Esophagus (tissue), 2 donors: ENCODE data around the gene APBB2. TPM values are rescaled to one million over a fixed set of nuclear protein-coding genes. Genes with fewer than 3 reads are reported as not detected.

Experiments used
- H3K27ac ChIP-seq, 2 donors: one replicate each; pipeline ENCODE4 v1.5.1; 2013; ENCODE audit warnings: low read depth in 2 of 2, mild to moderate bottlenecking in 2 of 2, inconsistent platforms in 1 of 2, low read length in 1 of 2, moderate library complexity in 1 of 2
- H3K27me3 ChIP-seq, 2 donors: one replicate each; pipeline ENCODE4 v1.6.1; 2013; ENCODE audit warnings: low read length in 2 of 2, control low read depth in 1 of 2, mild to moderate bottlenecking in 1 of 2; ENCODE audit not compliant: insufficient read depth in 2 of 2, control insufficient read depth in 1 of 2
- H3K36me3 ChIP-seq, 2 donors: one replicate each; pipeline ENCODE4 v1.6.1; 2013; ENCODE audit warnings: low read length in 1 of 2; ENCODE audit not compliant: control insufficient read depth in 2 of 2, insufficient read depth in 2 of 2
- H3K4me1 ChIP-seq, 2 donors: one replicate each; pipeline ENCODE4 v1.6.1; 2013; ENCODE audit warnings: low read length in 1 of 2; ENCODE audit not compliant: control insufficient read depth in 2 of 2, insufficient read depth in 2 of 2
- H3K4me3 ChIP-seq, 2 donors: one replicate each; pipeline ENCODE4 v1.5.1; 2013; ENCODE audit warnings: low read length in 2 of 2, mild to moderate bottlenecking in 2 of 2, low read depth in 1 of 2, moderate library complexity in 1 of 2
- H3K9me3 ChIP-seq, 2 donors: one replicate each; pipeline ENCODE4 v1.6.1; 2013; ENCODE audit warnings: mild to moderate bottlenecking in 2 of 2, low read depth in 1 of 2, low read length in 1 of 2, moderate library complexity in 1 of 2; ENCODE audit not compliant: control insufficient read depth in 2 of 2, insufficient read depth in 1 of 2
- WGBS, 2 donors: extraction: QIAGEN DNeasy Blood & Tissue Kit; methylation state at CpG; one replicate each; pipeline ENCODE4 v1.1.7; 2013; 5-methylcytosine and 5-hydroxymethylcytosine counted together
- polyA plus RNA-seq, 2 donors: library from polyadenylated mRNA; stranded (reverse); fragments of 200-250 nt; gene quantifications; one replicate each; pipeline ENCODE4 v1.2.3, GENCODE V29; 2013
- donor health status: healthy with polysubstance abuse.
- donor health status: Bipolar disorder and iron deficiency.

The APBB2 gene
- polyA plus RNA-seq, 2 donors: 3.0 to 4.0 TPM

GRCh38 chr4:41241919-41242318 is 27.6 kb upstream of the APBB2 start:
- H3K9me3 ChIP-seq: no peaks in the 10 kb centered on the region
- no peaks in the 10 kb centered on the region for H3K27me3 ChIP-seq
- no peak overlapping the region for H3K27ac ChIP-seq
- no peaks in the 10 kb centered on the region for H3K4me1 ChIP-seq
- 79 to 83% methylated on average over 1 of the region's 1 CpG for WGBS, 2 donors
- no peaks in the 10 kb centered on the region for H3K36me3 ChIP-seq
- no peak overlapping the region for H3K4me3 ChIP-seq

GRCh38 chr4:41236508-41236907 is 22.2 kb upstream of the APBB2 start:
- H3K4me3 ChIP-seq: no peak overlapping the region
- H3K27me3 ChIP-seq: no peaks in the 10 kb centered on the region
- H3K4me1 ChIP-seq: no peaks in the 10 kb centered on the region
- H3K36me3 ChIP-seq: no peaks in the 10 kb centered on the region
- no peaks in the 10 kb centered on the region for H3K9me3 ChIP-seq
- WGBS, 2 donors: 62 to 91% methylated on average over 1 of the region's 1 CpG
- H3K27ac ChIP-seq: no peak overlapping the region

GRCh38 chr4:41236032-41236431 is 21.7 kb upstream of the APBB2 start:
- no peaks in the 10 kb centered on the region for H3K4me1 ChIP-seq
- H3K9me3 ChIP-seq: no peaks in the 10 kb centered on the region
- H3K36me3 ChIP-seq: no peaks in the 10 kb centered on the region
- H3K27me3 ChIP-seq: no peaks in the 10 kb centered on the region
- no peak overlapping the region for H3K4me3 ChIP-seq
- WGBS, 2 donors: 98 to 100% methylated on average over 1 of the region's 1 CpG
- H3K27ac ChIP-seq: no peak overlapping the region

GRCh38 chr4:41232856-41233255 is 18.5 kb upstream of the APBB2 start:
- Histone ChIP-seq H3K4me3 (no peak overlapping the region), H3K36me3 (no peaks in the 10 kb centered on the region), H3K27me3 (no peaks in the 10 kb centered on the region), H3K4me1 (no peaks in the 10 kb centered on the region), H3K9me3 (no peaks in the 10 kb centered on the region), H3K27ac (no peak overlapping the region)
- WGBS, 2 donors: 87 to 89% methylated on average over 3 of the region's 3 CpGs

GRCh38 chr4:41232406-41232805 is 18.1 kb upstream of the APBB2 start:
- 64 to 68% methylated on average over 5 of the region's 5 CpGs for WGBS, 2 donors

GRCh38 chr4:41227902-41228301 is 13.6 kb upstream of the APBB2 start:
- Histone ChIP-seq H3K4me1 (no peaks in the 10 kb centered on the region), H3K9me3 (no peaks in the 10 kb centered on the region), H3K36me3 (no peaks in the 10 kb centered on the region), H3K4me3 (no peak overlapping the region), H3K27ac (no peak overlapping the region), H3K27me3 (no peaks in the 10 kb centered on the region)
- WGBS, 2 donors: 80 to 83% methylated on average over 4 of the region's 4 CpGs

More at GRCh38 chr4:41232406-41232805, 18.1 kb upstream of the APBB2 start:
- H3K27ac ChIP-seq: no peak overlapping the region
- H3K27me3 ChIP-seq: no peaks in the 10 kb centered on the region
- no peaks in the 10 kb centered on the region for H3K36me3 ChIP-seq
- H3K4me3 ChIP-seq: no peak overlapping the region
- H3K9me3 ChIP-seq: no peaks in the 10 kb centered on the region
- H3K4me1 ChIP-seq: no peaks in the 10 kb centered on the region

GRCh38 chr4:41221850-41222645 is 7.7 kb upstream of the APBB2 start:
- Histone ChIP-seq H3K4me1 (no peaks in the 10 kb centered on the region), H3K27ac (no peak overlapping the region), H3K9me3 (no peaks in the 10 kb centered on the region), H3K4me3 (no peak overlapping the region), H3K27me3 (no peaks in the 10 kb centered on the region), H3K36me3 (no peaks in the 10 kb centered on the region)
- WGBS, 2 donors: 80 to 83% methylated on average over 4 of the region's 4 CpGs

GRCh38 chr4:41219421-41219950 is 5.1 kb upstream of the APBB2 start:
- H3K27me3 ChIP-seq: no peaks in the 10 kb centered on the region
- H3K9me3 ChIP-seq: no peaks in the 10 kb centered on the region
- no peak overlapping the region for H3K4me3 ChIP-seq
- no peaks in the 10 kb centered on the region for H3K36me3 ChIP-seq
- H3K27ac ChIP-seq: no peak overlapping the region
- WGBS, 2 donors: 79 to 86% methylated on average over 3 of the region's 3 CpGs
- H3K4me1 ChIP-seq: no peaks in the 10 kb centered on the region

GRCh38 chr4:41218703-41219102 is 4.4 kb upstream of the APBB2 start:
- H3K36me3 ChIP-seq: no peaks in the 10 kb centered on the region
- H3K27ac ChIP-seq: no peak overlapping the region
- H3K27me3 ChIP-seq: no peaks in the 10 kb centered on the region
- 94 to 97% methylated on average over 3 of the region's 3 CpGs for WGBS, 2 donors
- H3K4me1 ChIP-seq: no peaks in the 10 kb centered on the region
- no peak overlapping the region for H3K4me3 ChIP-seq
- H3K9me3 ChIP-seq: no peaks in the 10 kb centered on the region

- H3K4me3 ChIP-seq: no peak overlapping the region
- WGBS, 2 donors: 77 to 83% methylated on average over 2 of the region's 2 CpGs
- no peak overlapping the region for H3K27ac ChIP-seq
These were observed 3.0 kb upstream of the APBB2 start for GRCh38 chr4:41217374-41217773.

More at GRCh38 chr4:41217374-41217773, 3.0 kb upstream of the APBB2 start:
- no peaks in the 10 kb centered on the region for H3K36me3 ChIP-seq
- no peaks in the 10 kb centered on the region for H3K27me3 ChIP-seq
- H3K9me3 ChIP-seq: no peaks in the 10 kb centered on the region
- no peaks in the 10 kb centered on the region for H3K4me1 ChIP-seq
